Caco-2 (cell line): ENCODE data around the gene RB1. TPM values are rescaled to one million over a fixed set of nuclear protein-coding genes. Genes with fewer than 3 reads are reported as not detected.

Source experiments
- BruUV-seq: library from RNA; stranded (reverse); fragments of 400-500 nt; replicated peaks from 2 replicates; lab custom pipeline; 2021; lab: Mats Ljungman, UMichigan
- CTCF ChIA-PET: fragments of 300-600 bp; sonication (Branson Sonifier 250); formaldehyde crosslinking; loops from one replicate; lab custom pipeline; 2022; ENCODE audit warnings: antibody characterized with exemption; lab: Charles Lee
- POLR2A ChIA-PET: fragments of 300-600 bp; sonication (Branson Sonifier 250); formaldehyde crosslinking; loops from one replicate; lab custom pipeline; 2022; ENCODE audit warnings: antibody characterized with exemption; lab: Charles Lee
- DNase-seq, 2 experiments: peaks; one replicate each; pipeline versions ENCODE4 v3.0.0 to v3.0.0-alpha.2; 2020 to 2022
- H3K27me3 ChIP-seq: replicated peaks from 2 replicates; pipeline ENCODE4 v1.6.0; 2011; ENCODE audit warnings: low read length; ENCODE audit not compliant: control insufficient read depth, insufficient read depth
- H3K36me3 ChIP-seq: 2 replicates; pipeline ENCODE4 v1.5.1; 2011; ENCODE audit warnings: low read length; ENCODE audit not compliant: control insufficient read depth, insufficient read depth
- H3K4me1 ChIP-seq: fragments of 250-450 bp; sonication (Bioruptor Pico); 2 replicates; pipeline ENCODE4 v1.5.1; 2020; ENCODE audit warnings: mild to moderate bottlenecking
- H3K4me3 ChIP-seq: 2 replicates; pipeline ENCODE4 v1.5.1; 2011; ENCODE audit warnings: low read depth, mild to moderate bottlenecking, control low read depth, low read length
- H3K9me3 ChIP-seq: fragments of 250-450 bp; sonication (Bioruptor Pico); 2 replicates; pipeline ENCODE4 v1.5.1; 2020; ENCODE audit warnings: mild to moderate bottlenecking, moderate library complexity
- H3K27ac Mint-ChIP-seq: one replicate; pipeline ENCODE4 v1.8.0; 2022; ENCODE audit warnings: mixed read lengths; ENCODE audit not compliant: unreplicated experiment
- H3K27me3 Mint-ChIP-seq: one replicate; pipeline ENCODE4 v1.8.0; 2022; ENCODE audit warnings: mixed read lengths; ENCODE audit not compliant: insufficient read depth, unreplicated experiment
- H3K36me3 Mint-ChIP-seq: one replicate; pipeline ENCODE4 v1.8.0; 2022; ENCODE audit warnings: mild to moderate bottlenecking, mixed read lengths; ENCODE audit not compliant: insufficient read depth, unreplicated experiment
- H3K4me1 Mint-ChIP-seq: one replicate; pipeline ENCODE4 v1.8.0; 2022; ENCODE audit warnings: low read depth, mixed read lengths; ENCODE audit not compliant: unreplicated experiment
- H3K4me3 Mint-ChIP-seq: one replicate; pipeline ENCODE4 v1.8.0; 2022; ENCODE audit warnings: mild to moderate bottlenecking, moderate library complexity, mixed read lengths; ENCODE audit not compliant: unreplicated experiment
- H3K9me3 Mint-ChIP-seq: one replicate; pipeline ENCODE4 v1.8.0; 2022; ENCODE audit warnings: mixed read lengths; ENCODE audit not compliant: unreplicated experiment
- CTCF ChIP-seq, 2 experiments: fragments of 200-600 bp in 1 of 2; IDR thresholded peaks; 1 replicate in 1 of 2; 2 replicates in 1 of 2; pipeline versions ENCODE4 v1.5.1 to v1.8.0; 2011 to 2022; ENCODE audit warnings: antibody characterized with exemption in 1 of 2, control low read depth in 1 of 2, inconsistent platforms in 1 of 2, low read depth in 1 of 2, low read length in 1 of 2, mild to moderate bottlenecking in 1 of 2, moderate library complexity in 1 of 2; ENCODE audit not compliant: insufficient read depth in 1 of 2, severe bottlenecking in 1 of 2, unreplicated experiment in 1 of 2
- intact Hi-C: fragments of 100-400 bp; cut with micrococcal nuclease; formaldehyde crosslinking; loops from one replicate; pipeline ENCODE4 v1.10.0; 2022; ENCODE audit not compliant: unreplicated experiment
- total RNA-seq: library from RNA; stranded (reverse); gene quantifications from 2 replicates; pipeline ENCODE4 v1.2.3, GENCODE V29; 2022

RB1 gene
- total RNA-seq, 1 experiment from 2014 or later, result 24.1 TPM

GRCh38 chr13:48505012-48505411 is 201.5 kb downstream of the RB1 start:
- Histone ChIP-seq H3K36me3 (no peaks in the 10 kb centered on the region), H3K9me3 (no peaks in the 10 kb centered on the region), H3K4me3 (no peak overlapping the region), H3K4me1 (no peaks in the 10 kb centered on the region), H3K27me3 (no peaks in the 10 kb centered on the region)
- Mint-ChIP-seq H3K4me1 (no peaks in the 10 kb centered on the region), H3K9me3 (no peaks in the 10 kb centered on the region), H3K4me3 (no peak overlapping the region), H3K27me3 (no peaks in the 10 kb centered on the region), H3K36me3 (no peaks in the 10 kb centered on the region), H3K27ac (no peak overlapping the region)
- no peak for TF ChIP-seq CTCF (IDR thresholded peaks at IDR 0.05; ENCODE audit: insufficient read depth in 1 of 2, low read depth in 1 of 2, low read length in 1 of 2, severe bottlenecking in 1 of 2, unreplicated experiment in 1 of 2)
- POLR2A ChIA-PET, result no interaction called here
- no peak for DNase-seq
- intact Hi-C loops, result no loop called here
- CTCF ChIA-PET, result interaction anchor here (0.6 kb wide), 1 partner anchor 10 kb away, joined by 4 read pairs; no protein-coding TSS in a partner anchor
- no TSS peak for BruUV-seq

- Mint-ChIP-seq H3K4me1 (no peaks in the 10 kb centered on the region), H3K9me3 (no peaks in the 10 kb centered on the region), H3K27ac (no peak overlapping the region), H3K36me3 (no peaks in the 10 kb centered on the region), H3K4me3 (no peak overlapping the region), H3K27me3 (no peaks in the 10 kb centered on the region)
- no peak for DNase-seq
- H3K9me3 ChIP-seq, result no peaks in the 10 kb centered on the region
- H3K4me1 ChIP-seq, result no peaks in the 10 kb centered on the region
- BruUV-seq, result no TSS peak
- no peaks in the 10 kb centered on the region for H3K27me3 ChIP-seq
- H3K4me3 ChIP-seq, result no peak overlapping the region
- ChIA-PET CTCF (no interaction called here), POLR2A (no interaction called here)
- H3K36me3 ChIP-seq, result no peaks in the 10 kb centered on the region
- no peak for TF ChIP-seq CTCF (IDR thresholded peaks at IDR 0.05; ENCODE audit: insufficient read depth in 1 of 2, low read depth in 1 of 2, low read length in 1 of 2, severe bottlenecking in 1 of 2, unreplicated experiment in 1 of 2)
- intact Hi-C loops, result no loop called here
Observed at GRCh38 chr13:48505597-48506091, 202.1 kb downstream of the RB1 start.

- Histone ChIP-seq H3K36me3 (no peaks in the 10 kb centered on the region), H3K4me3 (no peak overlapping the region), H3K27me3 (no peaks in the 10 kb centered on the region), H3K4me1 (no peaks in the 10 kb centered on the region), H3K9me3 (no peaks in the 10 kb centered on the region)
- Mint-ChIP-seq H3K27ac (no peak overlapping the region), H3K9me3 (no peaks in the 10 kb centered on the region), H3K36me3 (no peaks in the 10 kb centered on the region), H3K4me3 (no peak overlapping the region), H3K27me3 (no peaks in the 10 kb centered on the region), H3K4me1 (no peaks in the 10 kb centered on the region)
- no peak for DNase-seq
- ChIA-PET POLR2A (no interaction called here), CTCF (no interaction called here)
- intact Hi-C loops, result no loop called here
- no peak for TF ChIP-seq CTCF (IDR thresholded peaks at IDR 0.05; ENCODE audit: insufficient read depth in 1 of 2, low read depth in 1 of 2, low read length in 1 of 2, severe bottlenecking in 1 of 2, unreplicated experiment in 1 of 2)
- BruUV-seq, result no TSS peak
Observed at GRCh38 chr13:48506092-48506701, 202.6 kb downstream of the RB1 start.
